Endothelial cell of umbilical vein (primary cell): ENCODE measurements around the gene HOXD10. TPM values are rescaled to one million over a fixed set of nuclear protein-coding genes. Genes with fewer than 3 reads are reported as not detected.

ENCODE experiments used
- BruUV-seq: library from RNA; stranded (reverse); fragments of 400-500 nt; replicated peaks from 2 replicates; lab custom pipeline; 2021; lab: Mats Ljungman, UMichigan
- CTCF ChIA-PET: fragments of 300-600, 350-600 bp; sonication (Branson Sonifier 250); formaldehyde crosslinking; loops from one replicate; lab custom pipeline; 2021; ENCODE audit warnings: antibody characterized with exemption, inconsistent platforms; lab: Charles Lee
- POLR2A ChIA-PET: fragments of 300-600, 350-600 bp; sonication (Branson Sonifier 250); formaldehyde crosslinking; loops from one replicate; lab custom pipeline; 2021; ENCODE audit warnings: antibody characterized with exemption, inconsistent platforms; lab: Charles Lee
- DNase-seq: peaks from one replicate; pipeline ENCODE4 v3.0.0-alpha.2; 2011; ENCODE audit warnings: low read depth, low spot score
- FAIRE-seq: peaks from 2 replicates; lab custom pipeline; 2011; peaks lifted over from hg19 to GRCh38; lab: Jason Lieb, UNC
- H2AFZ ChIP-seq: 2 replicates; pipeline ENCODE4 v1.6.0; 2012; ENCODE audit warnings: low read depth, low read length, control low read depth, inconsistent platforms
- H3K27ac ChIP-seq: 2 replicates; pipeline ENCODE4 v1.5.1; 2011; ENCODE audit warnings: low read depth, mild to moderate bottlenecking, control low read depth, low read length, moderate library complexity; ENCODE audit not compliant: insufficient read depth
- H3K27me3 ChIP-seq, 2 experiments: 2 replicates each; pipeline versions ENCODE4 v1.6.0 to v1.6.1; 2011; ENCODE audit warnings: low read length in 2 of 2, mixed read lengths in 1 of 2; ENCODE audit not compliant: control insufficient read depth in 2 of 2, insufficient read depth in 2 of 2
- H3K36me3 ChIP-seq, 2 experiments: 2 replicates in 1 of 2; 3 replicates in 1 of 2; pipeline ENCODE4 v1.5.1; 2011; ENCODE audit warnings: low read length in 2 of 2, mild to moderate bottlenecking in 1 of 2, moderate library complexity in 1 of 2; ENCODE audit not compliant: control insufficient read depth in 2 of 2, insufficient read depth in 2 of 2; ENCODE audit errors: extremely low read depth in 1 of 2
- H3K4me1 ChIP-seq: 3 replicates; pipeline ENCODE4 v1.5.1; 2011; ENCODE audit warnings: mild to moderate bottlenecking, low read length; ENCODE audit not compliant: control insufficient read depth, insufficient read depth; ENCODE audit errors: extremely low read depth
- H3K4me2 ChIP-seq: 2 replicates; pipeline ENCODE4 v1.6.1; 2011; ENCODE audit warnings: low read length, control low read depth, mixed read lengths; ENCODE audit not compliant: insufficient read depth
- H3K4me3 ChIP-seq, 3 experiments: fragments of 200-600 bp in 1 of 3; sonication (generic), shearing (Covaris generic) in 1 of 3; replicated peaks in 1 of 3; 2 replicates each; pipeline ENCODE4 v1.5.1; 2011 to 2016; ENCODE audit warnings: control low read depth in 3 of 3, low read length in 3 of 3, mild to moderate bottlenecking in 2 of 3, inconsistent platforms in 1 of 3, low read depth in 1 of 3, moderate library complexity in 1 of 3; ENCODE audit not compliant: insufficient read depth in 1 of 3
- H3K79me2 ChIP-seq: 2 replicates; pipeline ENCODE4 v1.6.0; 2012; ENCODE audit warnings: low read length, inconsistent platforms; ENCODE audit not compliant: control insufficient read depth, insufficient read depth
- H3K9ac ChIP-seq: replicated peaks from 2 replicates; pipeline ENCODE3; 2011; ENCODE audit warnings: low read length, control low read depth; ENCODE audit not compliant: insufficient read depth; ENCODE audit errors: extremely low read depth
- H3K9me1 ChIP-seq: replicated peaks from 3 replicates; pipeline ENCODE4 v1.6.0; 2011; ENCODE audit warnings: mild to moderate bottlenecking, low read length; ENCODE audit not compliant: control insufficient read depth, insufficient read depth; ENCODE audit errors: extremely low read depth
- H3K9me3 ChIP-seq: replicated peaks from 2 replicates; pipeline ENCODE4 v1.5.1; 2012; ENCODE audit warnings: low read length, inconsistent platforms; ENCODE audit not compliant: control insufficient read depth, insufficient read depth
- H4K20me1 ChIP-seq: replicated peaks from 2 replicates; pipeline ENCODE3; 2011; ENCODE audit warnings: mild to moderate bottlenecking, low read length; ENCODE audit not compliant: control insufficient read depth, insufficient read depth; ENCODE audit errors: extremely low read depth
- EZH2 ChIP-seq: IDR thresholded peaks from 2 replicates; pipeline ENCODE4 v1.6.1; 2012; ENCODE audit warnings: borderline replicate concordance, low read depth, mild to moderate bottlenecking, moderate library complexity, low read length, inconsistent platforms; ENCODE audit not compliant: severe bottlenecking
- FOS ChIP-seq: IDR thresholded peaks from 2 replicates; pipeline ENCODE4 v1.6.1; 2011; ENCODE audit warnings: mild to moderate bottlenecking, low read length, moderate library complexity, borderline replicate concordance; ENCODE audit not compliant: insufficient read depth
- GATA2 ChIP-seq: IDR thresholded peaks from 2 replicates; pipeline ENCODE4 v1.7.0; 2011; ENCODE audit warnings: low read depth, mild to moderate bottlenecking, moderate library complexity, mixed read lengths, low read length; ENCODE audit not compliant: insufficient read length, insufficient read depth
- JUN ChIP-seq: IDR thresholded peaks from 2 replicates; pipeline ENCODE4 v1.6.1; 2011; ENCODE audit warnings: borderline replicate concordance, low read depth; ENCODE audit not compliant: insufficient read length, insufficient read depth
- MAX ChIP-seq: IDR thresholded peaks from 2 replicates; pipeline ENCODE4 v1.6.1; 2011; ENCODE audit not compliant: insufficient read depth, insufficient read length
- MYC ChIP-seq: IDR thresholded peaks from one replicate; pipeline ENCODE4 v1.6.1; 2011; ENCODE audit warnings: mild to moderate bottlenecking, low read depth, low read length
- POLR2AphosphoS5 ChIP-seq: IDR thresholded peaks from 2 replicates; pipeline ENCODE4 v1.6.1; 2012; ENCODE audit warnings: low read depth, mild to moderate bottlenecking, control low read depth, low read length, moderate library complexity; ENCODE audit not compliant: insufficient read depth
- dilution Hi-C: fragments of 300-500 bp; cut with MboI; formaldehyde crosslinking; loops from one replicate; pipeline ENCODE4 v1.15.0; 2019; ENCODE audit warnings: low sequenced_read_pairs; ENCODE audit not compliant: extremely low pct_ligation_motif_present
- intact Hi-C: fragments of 100-400 bp; cut with micrococcal nuclease; formaldehyde crosslinking; loops from one replicate; pipeline ENCODE4 v1.10.0; 2022
- polyA plus RNA-seq, 4 experiments: library from polyadenylated mRNA; depleted of rRNA in 3 of 4; stranded (reverse) in 3 of 4; unstranded in 1 of 4; fragments of >200 nt; gene quantifications; 2 replicates each; pipeline versions ENCODE4 v1.2.1 to v1.2.3, GENCODE V29; 2011 to 2012; ENCODE audit warnings: missing spikeins in 1 of 4
- total RNA-seq: library from RNA; stranded (reverse); gene quantifications from 2 replicates; pipeline ENCODE4 v1.2.3, GENCODE V29; 2021
- TF ChIP-seq, protein P1 (sequence below), 2 donors: IDR thresholded peaks; 1 replicate in 1 of 2; 2 replicates in 1 of 2; pipeline ENCODE4 v1.5.1; 2011; ENCODE audit warnings: low read length in 2 of 2, mild to moderate bottlenecking in 2 of 2, moderate library complexity in 2 of 2, control low read depth in 1 of 2, inconsistent platforms in 1 of 2, low read depth in 1 of 2; ENCODE audit not compliant: insufficient read depth in 1 of 2; ENCODE audit errors: extremely low read depth in 1 of 2

HOXD10 gene
- total and polyA plus RNA-seq, 2 donors (not counting 3 experiments of a cell fraction or from before 2014, with no cell fraction given): not detected

- Histone ChIP-seq H3K4me2 (peak overlapping the region; percentile 80), H3K36me3 (no peaks in the 10 kb centered on the region), H3K9me3 (no peaks in the 10 kb centered on the region), H4K20me1 (no peaks in the 10 kb centered on the region), H3K79me2 (no peaks in the 10 kb centered on the region), H3K4me1 (peaks cover 23% of the 10 kb centered on the region), H3K9me1 (no peaks in the 10 kb centered on the region), H3K27ac (no peak overlapping the region), H3K9ac (peak overlapping the region; percentile 17), H2AFZ (peak overlapping the region; percentile 89), H3K4me3 (peak overlapping the region; percentile 49 to 77 (median 61)), H3K27me3 (peaks cover 30 to 40% of the 10 kb centered on the region in 2 experiments)
- ChIA-PET CTCF (interaction anchor here (1.0 to 4.7 kb wide), 10 partner anchors 8 to 1041 kb away, joined by 3 to 28 read pairs (median 11); no protein-coding TSS in a partner anchor), POLR2A (no interaction called here)
- TSS peak; percentile 21 for BruUV-seq
- FAIRE-seq (peak; percentile 42), DNase-seq (peak; percentile 48)
- TF ChIP-seq FOS: no peak
- no peak for TF ChIP-seq EZH2
- no peak for TF ChIP-seq POLR2AphosphoS5
- TF ChIP-seq MAX: no peak
- TF ChIP-seq, protein P1, sequence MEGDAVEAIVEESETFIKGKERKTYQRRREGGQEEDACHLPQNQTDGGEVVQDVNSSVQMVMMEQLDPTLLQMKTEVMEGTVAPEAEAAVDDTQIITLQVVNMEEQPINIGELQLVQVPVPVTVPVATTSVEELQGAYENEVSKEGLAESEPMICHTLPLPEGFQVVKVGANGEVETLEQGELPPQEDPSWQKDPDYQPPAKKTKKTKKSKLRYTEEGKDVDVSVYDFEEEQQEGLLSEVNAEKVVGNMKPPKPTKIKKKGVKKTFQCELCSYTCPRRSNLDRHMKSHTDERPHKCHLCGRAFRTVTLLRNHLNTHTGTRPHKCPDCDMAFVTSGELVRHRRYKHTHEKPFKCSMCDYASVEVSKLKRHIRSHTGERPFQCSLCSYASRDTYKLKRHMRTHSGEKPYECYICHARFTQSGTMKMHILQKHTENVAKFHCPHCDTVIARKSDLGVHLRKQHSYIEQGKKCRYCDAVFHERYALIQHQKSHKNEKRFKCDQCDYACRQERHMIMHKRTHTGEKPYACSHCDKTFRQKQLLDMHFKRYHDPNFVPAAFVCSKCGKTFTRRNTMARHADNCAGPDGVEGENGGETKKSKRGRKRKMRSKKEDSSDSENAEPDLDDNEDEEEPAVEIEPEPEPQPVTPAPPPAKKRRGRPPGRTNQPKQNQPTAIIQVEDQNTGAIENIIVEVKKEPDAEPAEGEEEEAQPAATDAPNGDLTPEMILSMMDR (IDR thresholded peaks at IDR 0.05; ENCODE audit: extremely low read depth in 1 of 2, insufficient read depth in 1 of 2, low read depth in 1 of 2, low read length in 2 of 2): no peak
- no peak for TF ChIP-seq MYC
- no peak for TF ChIP-seq JUN
- TF ChIP-seq GATA2: no peak
- intact Hi-C loops (no loop called here), dilution Hi-C loops (no loop called here)
Observed at GRCh38 chr2:176123411-176124109, 7.0 kb downstream of the HOXD10 start.
